ENCODE measurements around the gene CENPB.

The CENPB gene

DNA sequence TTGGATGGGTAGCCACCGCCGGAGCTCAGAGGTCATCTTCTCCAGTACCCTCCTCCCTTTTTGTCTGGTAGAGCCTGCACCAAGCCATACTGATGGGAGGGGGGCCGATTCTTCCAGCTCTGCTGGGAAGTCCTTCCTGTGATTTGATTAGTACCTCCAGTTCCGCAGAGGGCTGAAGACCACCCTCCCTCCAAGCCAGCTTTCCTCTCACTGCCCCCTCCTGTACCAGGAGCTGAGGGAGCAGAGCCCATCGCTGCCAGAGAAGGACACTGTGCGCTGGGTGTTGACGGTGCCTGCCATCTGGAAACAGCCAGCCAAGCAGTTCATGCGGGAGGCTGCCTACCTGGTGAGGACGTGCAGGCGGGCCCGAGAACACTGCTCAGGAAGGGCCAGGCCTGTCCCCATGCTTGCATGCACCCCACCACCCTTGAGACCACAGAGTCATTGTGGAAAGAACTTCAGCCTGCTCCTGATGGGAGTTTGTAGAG, 40.8 kb downstream of the CENPB start:
- no peak for DNase-seq (ENCODE audit: low read depth)
- TF ChIP-seq, protein P1, sequence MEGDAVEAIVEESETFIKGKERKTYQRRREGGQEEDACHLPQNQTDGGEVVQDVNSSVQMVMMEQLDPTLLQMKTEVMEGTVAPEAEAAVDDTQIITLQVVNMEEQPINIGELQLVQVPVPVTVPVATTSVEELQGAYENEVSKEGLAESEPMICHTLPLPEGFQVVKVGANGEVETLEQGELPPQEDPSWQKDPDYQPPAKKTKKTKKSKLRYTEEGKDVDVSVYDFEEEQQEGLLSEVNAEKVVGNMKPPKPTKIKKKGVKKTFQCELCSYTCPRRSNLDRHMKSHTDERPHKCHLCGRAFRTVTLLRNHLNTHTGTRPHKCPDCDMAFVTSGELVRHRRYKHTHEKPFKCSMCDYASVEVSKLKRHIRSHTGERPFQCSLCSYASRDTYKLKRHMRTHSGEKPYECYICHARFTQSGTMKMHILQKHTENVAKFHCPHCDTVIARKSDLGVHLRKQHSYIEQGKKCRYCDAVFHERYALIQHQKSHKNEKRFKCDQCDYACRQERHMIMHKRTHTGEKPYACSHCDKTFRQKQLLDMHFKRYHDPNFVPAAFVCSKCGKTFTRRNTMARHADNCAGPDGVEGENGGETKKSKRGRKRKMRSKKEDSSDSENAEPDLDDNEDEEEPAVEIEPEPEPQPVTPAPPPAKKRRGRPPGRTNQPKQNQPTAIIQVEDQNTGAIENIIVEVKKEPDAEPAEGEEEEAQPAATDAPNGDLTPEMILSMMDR (conservative IDR thresholded peaks at IDR 0.05; ENCODE audit: low read length) = no peak
- H3K4me3 ChIP-seq (ENCODE audit: low read length) = no peak overlapping the region

DNA sequence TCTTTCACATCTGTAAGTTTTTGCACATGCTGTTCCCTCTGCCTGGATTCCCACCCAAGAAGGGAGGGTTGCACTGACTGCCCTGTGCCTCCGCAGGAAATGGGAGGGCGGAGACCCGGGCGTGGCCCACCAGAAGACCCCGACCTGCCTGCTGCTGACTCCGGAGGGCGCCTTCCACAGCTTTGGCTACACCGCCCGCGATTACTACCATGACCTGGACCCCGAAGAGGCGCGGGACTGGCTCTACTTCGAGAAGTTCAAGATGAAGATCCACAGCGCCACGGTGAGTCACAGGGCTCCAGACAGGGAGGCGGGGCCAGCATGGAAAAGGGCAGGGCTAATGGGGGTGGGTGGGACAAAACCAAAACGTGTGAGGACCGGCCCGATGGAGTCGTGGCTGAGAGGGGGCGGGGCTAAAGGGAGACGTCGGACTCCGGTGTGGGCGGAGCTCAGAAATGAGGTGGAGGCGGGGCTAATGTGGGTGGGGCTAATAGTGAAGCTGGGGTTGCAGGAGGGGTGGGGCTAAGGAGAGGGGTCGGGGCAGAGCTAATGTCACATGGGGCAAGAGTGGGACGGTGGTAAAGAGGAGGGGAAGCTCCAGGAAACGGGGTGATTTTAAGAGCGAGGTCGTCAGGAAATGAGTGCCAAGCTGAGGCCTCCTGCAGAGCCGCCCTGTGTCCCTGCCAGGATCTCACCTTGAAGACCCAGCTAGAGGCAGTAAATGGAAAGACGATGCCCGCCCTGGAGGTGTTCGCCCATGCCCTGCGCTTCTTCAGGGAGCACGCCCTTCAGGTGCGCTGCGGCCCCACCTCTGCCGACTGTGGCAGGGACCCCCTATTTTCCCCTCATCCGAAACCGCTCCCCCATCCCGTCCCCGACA, 41.5 kb downstream of the CENPB start:
- TF ChIP-seq, protein P1 (conservative IDR thresholded peaks at IDR 0.05; ENCODE audit: low read length) = no peak
- DNase-seq (ENCODE audit: low read depth) = no peak
- H3K4me3 ChIP-seq (ENCODE audit: low read length) = no peak overlapping the region

DNA sequence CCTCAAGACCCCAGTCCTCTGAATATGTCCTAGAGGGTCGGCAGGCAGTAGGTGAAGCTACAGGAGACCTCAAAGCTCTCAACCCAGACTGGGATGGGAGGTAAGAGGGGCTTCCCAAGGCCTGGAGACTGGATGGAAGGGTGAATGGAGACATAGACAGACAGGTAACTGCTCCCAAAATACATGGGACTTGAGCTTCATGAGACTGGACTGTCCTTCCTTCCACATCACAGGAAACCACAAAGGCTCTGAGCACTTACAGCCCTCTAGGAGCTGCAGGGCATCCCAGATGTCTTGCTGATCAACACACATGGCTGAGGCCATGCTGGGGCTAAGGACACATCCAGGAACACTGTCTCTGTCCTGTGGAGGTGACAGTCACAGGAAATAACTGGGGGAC, 42.5 kb downstream of the CENPB start:
- TF ChIP-seq, protein P1 (conservative IDR thresholded peaks at IDR 0.05; ENCODE audit: low read length) = no peak
- no peak for DNase-seq (ENCODE audit: low read depth)
- no peak overlapping the region for H3K4me3 ChIP-seq (ENCODE audit: low read length)

DNA sequence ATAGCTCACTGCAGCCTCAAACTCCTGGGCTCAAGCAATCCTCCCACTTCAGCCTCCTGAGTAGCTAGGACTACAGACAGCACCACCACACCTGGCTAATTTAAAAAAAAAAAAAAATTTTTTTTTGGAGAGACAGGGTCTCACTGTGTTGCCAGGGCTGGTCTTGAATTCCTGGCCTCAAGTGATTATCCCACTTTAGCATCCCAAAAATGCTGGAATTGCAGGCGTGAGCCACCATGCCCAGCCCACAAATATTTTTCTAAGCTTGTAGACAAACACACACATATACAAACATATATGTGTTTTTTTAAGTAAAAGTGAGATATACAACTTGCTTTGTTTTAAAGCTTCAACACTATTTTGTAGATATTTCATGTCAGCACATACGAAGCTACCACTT, 43.3 kb downstream of the CENPB start:
- TF ChIP-seq, protein P1 (conservative IDR thresholded peaks at IDR 0.05; ENCODE audit: low read length) = no peak
- no peak for DNase-seq (ENCODE audit: low read depth)
- H3K4me3 ChIP-seq (ENCODE audit: low read length) = no peak overlapping the region

DNA sequence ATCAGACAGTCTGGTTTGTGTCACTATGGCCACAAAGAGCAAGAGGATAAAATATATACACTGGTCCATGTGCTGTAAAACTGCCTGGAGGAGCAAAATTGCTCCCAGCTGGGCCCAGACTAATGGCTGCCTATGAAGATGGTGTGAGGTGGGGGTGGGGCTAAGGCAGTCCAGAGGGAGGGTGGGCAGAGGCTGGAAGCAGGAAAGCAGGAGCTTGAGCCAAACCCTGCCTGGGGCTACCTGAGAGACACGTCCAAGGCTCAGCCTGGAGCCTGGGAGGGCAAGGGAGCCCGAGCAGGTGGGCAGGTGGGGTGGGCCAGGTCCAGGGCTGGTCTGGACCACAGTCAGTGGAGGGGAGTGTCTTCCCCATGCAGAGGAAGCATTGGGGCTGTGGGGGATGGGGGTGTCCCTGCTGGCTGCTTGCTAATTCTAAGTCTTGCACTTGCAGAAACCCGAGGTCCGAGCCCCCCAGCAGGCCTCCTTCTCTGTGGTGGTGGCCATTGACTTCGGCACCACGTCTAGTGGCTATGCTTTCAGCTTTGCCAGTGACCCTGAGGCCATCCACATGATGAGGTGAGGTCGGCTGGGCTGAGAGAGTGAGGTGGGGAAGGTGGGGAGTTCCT, 44.6 kb downstream of the CENPB start:
- no peak for DNase-seq (ENCODE audit: low read depth)
- TF ChIP-seq, protein P1 (conservative IDR thresholded peaks at IDR 0.05; ENCODE audit: low read length) = no peak
- no peak overlapping the region for H3K4me3 ChIP-seq (ENCODE audit: low read length)

DNA sequence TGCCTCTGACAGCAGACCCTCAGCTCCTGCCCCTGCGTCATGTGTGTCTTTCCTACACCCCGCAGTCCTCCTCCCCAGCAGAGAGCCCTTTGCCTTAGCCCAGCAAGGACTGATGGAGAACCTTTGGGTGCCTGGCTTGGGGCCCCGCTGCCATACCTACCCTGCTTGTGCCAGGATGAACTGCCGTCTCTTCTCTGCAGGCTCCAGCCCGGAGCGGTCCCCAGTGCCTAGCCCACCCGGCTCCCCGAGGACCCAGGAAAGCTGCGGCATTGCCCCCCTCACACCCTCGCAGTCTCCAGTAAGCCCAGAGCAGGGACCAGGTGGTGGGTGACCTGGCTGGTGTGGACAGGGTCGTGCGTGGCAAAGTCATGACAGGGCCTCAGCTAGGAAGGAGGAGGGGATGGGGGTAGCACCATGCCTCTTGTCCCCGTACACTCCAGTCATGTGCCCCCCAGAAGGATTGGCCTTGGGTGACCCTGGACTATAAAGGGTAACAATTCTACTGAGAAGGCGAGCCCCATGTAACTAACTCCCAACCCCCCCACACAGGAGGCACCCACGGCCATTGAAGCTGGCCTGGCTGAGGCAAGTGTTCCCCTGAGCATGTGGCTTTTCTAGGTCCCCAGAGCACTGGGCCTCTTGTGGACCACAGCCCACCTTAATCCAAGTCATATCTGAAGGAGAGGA, 45.8 kb downstream of the CENPB start:
- DNase-seq (ENCODE audit: low read depth) = no peak
- no peak overlapping the region for H3K4me3 ChIP-seq (ENCODE audit: low read length)
- TF ChIP-seq, protein P1 (conservative IDR thresholded peaks at IDR 0.05; ENCODE audit: low read length) = no peak

All from AG10803 (cell line).